ENCODE results near the gene EMX2.

DNA sequence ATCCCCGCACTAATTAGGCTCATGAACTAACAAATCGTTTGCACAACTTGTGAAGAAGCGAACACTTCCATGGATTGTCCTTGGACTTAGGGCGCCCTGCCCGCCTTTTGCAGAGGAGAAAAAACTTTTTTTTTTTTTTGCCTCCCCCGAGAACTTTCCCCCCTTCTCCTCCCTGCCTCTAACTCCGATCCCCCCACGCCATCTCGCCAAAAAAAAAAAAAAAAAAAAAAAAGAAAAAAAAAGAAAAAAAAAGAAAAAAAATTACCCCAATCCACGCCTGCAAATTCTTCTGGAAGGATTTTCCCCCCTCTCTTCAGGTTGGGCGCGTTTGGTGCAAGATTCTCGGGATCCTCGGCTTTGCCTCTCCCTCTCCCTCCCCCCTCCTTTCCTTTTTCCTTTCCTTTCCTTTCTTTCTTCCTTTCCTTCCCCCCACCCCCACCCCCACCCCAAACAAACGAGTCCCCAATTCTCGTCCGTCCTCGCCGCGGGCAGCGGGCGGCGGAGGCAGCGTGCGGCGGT, at the start of gene EMX2:
- TF ChIP-seq, protein P1, sequence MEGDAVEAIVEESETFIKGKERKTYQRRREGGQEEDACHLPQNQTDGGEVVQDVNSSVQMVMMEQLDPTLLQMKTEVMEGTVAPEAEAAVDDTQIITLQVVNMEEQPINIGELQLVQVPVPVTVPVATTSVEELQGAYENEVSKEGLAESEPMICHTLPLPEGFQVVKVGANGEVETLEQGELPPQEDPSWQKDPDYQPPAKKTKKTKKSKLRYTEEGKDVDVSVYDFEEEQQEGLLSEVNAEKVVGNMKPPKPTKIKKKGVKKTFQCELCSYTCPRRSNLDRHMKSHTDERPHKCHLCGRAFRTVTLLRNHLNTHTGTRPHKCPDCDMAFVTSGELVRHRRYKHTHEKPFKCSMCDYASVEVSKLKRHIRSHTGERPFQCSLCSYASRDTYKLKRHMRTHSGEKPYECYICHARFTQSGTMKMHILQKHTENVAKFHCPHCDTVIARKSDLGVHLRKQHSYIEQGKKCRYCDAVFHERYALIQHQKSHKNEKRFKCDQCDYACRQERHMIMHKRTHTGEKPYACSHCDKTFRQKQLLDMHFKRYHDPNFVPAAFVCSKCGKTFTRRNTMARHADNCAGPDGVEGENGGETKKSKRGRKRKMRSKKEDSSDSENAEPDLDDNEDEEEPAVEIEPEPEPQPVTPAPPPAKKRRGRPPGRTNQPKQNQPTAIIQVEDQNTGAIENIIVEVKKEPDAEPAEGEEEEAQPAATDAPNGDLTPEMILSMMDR (IDR thresholded peaks at IDR 0.05; ENCODE audit: extremely low read depth in 1 of 2, insufficient read depth in 1 of 2, low read depth in 1 of 2, low read length in 2 of 2) = no peak
- TF ChIP-seq POLR2A (IDR thresholded peaks at IDR 0.05; ENCODE audit: low read depth, low read length) (no peak), POLR2AphosphoS5 (IDR thresholded peaks at IDR 0.05; ENCODE audit: insufficient read depth, low read depth, low read length) (no peak), EZH2 (IDR thresholded peaks at IDR 0.05; ENCODE audit: borderline replicate concordance, low read depth, low read length, severe bottlenecking) (no peak), MYC (IDR thresholded peaks at IDR 0.05; ENCODE audit: low read depth, low read length) (no peak), FOS (IDR thresholded peaks at IDR 0.05; ENCODE audit: borderline replicate concordance, insufficient read depth, low read length) (no peak), JUN (IDR thresholded peaks at IDR 0.05; ENCODE audit: borderline replicate concordance, insufficient read depth, insufficient read length, low read depth) (no peak), GATA2 (IDR thresholded peaks at IDR 0.05; ENCODE audit: insufficient read depth, insufficient read length, low read depth, low read length) (no peak)
- TF ChIP-seq, protein P2, sequence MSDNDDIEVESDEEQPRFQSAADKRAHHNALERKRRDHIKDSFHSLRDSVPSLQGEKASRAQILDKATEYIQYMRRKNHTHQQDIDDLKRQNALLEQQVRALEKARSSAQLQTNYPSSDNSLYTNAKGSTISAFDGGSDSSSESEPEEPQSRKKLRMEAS (IDR thresholded peaks at IDR 0.05; ENCODE audit: insufficient read depth, insufficient read length) = no peak
